Mesenchymal stem cell (in vitro differentiated cells and primary cell): Measurements from ENCODE around the gene FAM209A.
A peak's percentile ranks its signal among the peaks of the same experiment; 100 is the strongest.

ENCODE experiments used
- DNase-seq: peaks from one replicate; pipeline ENCODE4 v3.0.0-alpha.2; 2013
- H2AFZ ChIP-seq: one replicate; pipeline ENCODE4 v1.6.1; 2013; ENCODE audit warnings: low read depth, mild to moderate bottlenecking, control low read depth, inconsistent platforms, low read length, moderate library complexity
- H2AK5ac ChIP-seq: 2 replicates; pipeline ENCODE4 v1.6.1; 2013; ENCODE audit warnings: low read length, moderate library complexity, mild to moderate bottlenecking, inconsistent platforms; ENCODE audit not compliant: severe bottlenecking
- H2BK120ac ChIP-seq: one replicate; pipeline ENCODE4 v1.6.1; 2013; ENCODE audit warnings: low read depth, mild to moderate bottlenecking, inconsistent platforms, low read length, moderate library complexity
- H2BK12ac ChIP-seq, 2 experiments: one replicate each; pipeline ENCODE4 v1.6.1; 2013; ENCODE audit warnings: inconsistent platforms in 2 of 2, low read length in 2 of 2, mild to moderate bottlenecking in 2 of 2, moderate library complexity in 2 of 2, control low read depth in 1 of 2
- H2BK15ac ChIP-seq: one replicate; pipeline ENCODE4 v1.6.1; 2013; ENCODE audit warnings: mild to moderate bottlenecking, low read depth, inconsistent platforms; ENCODE audit not compliant: poor library complexity, severe bottlenecking
- H2BK5ac ChIP-seq: 2 replicates; pipeline ENCODE4 v1.6.1; 2013; ENCODE audit warnings: low read depth, mild to moderate bottlenecking, low read length, control low read depth, inconsistent platforms; ENCODE audit not compliant: poor library complexity, severe bottlenecking
- H3K14ac ChIP-seq, 2 experiments: one replicate each; pipeline ENCODE4 v1.6.1; 2013; ENCODE audit warnings: inconsistent platforms in 2 of 2, low read length in 2 of 2, control low read depth in 1 of 2, mild to moderate bottlenecking in 1 of 2, moderate library complexity in 1 of 2
- H3K18ac ChIP-seq, 2 experiments: one replicate each; pipeline ENCODE4 v1.6.1; 2013; ENCODE audit warnings: inconsistent platforms in 2 of 2, low read length in 2 of 2, control low read depth in 1 of 2, low read depth in 1 of 2, mild to moderate bottlenecking in 1 of 2
- H3K23ac ChIP-seq, 2 experiments: one replicate each; pipeline ENCODE4 v1.6.1; 2013; ENCODE audit warnings: inconsistent platforms in 2 of 2, low read length in 2 of 2, mild to moderate bottlenecking in 2 of 2, moderate library complexity in 2 of 2, control low read depth in 1 of 2
- H3K27ac ChIP-seq: 2 replicates; pipeline ENCODE4 v1.5.1; 2013; ENCODE audit warnings: mild to moderate bottlenecking, moderate library complexity, low read length, control low read depth, inconsistent platforms; ENCODE audit not compliant: poor library complexity, severe bottlenecking
- H3K27me3 ChIP-seq, 2 experiments: 2 replicates each; pipeline versions ENCODE4 v1.6.1 to v1.7.0; 2013; ENCODE audit warnings: low read length in 2 of 2, mild to moderate bottlenecking in 2 of 2, moderate library complexity in 2 of 2, control low read depth in 1 of 2, inconsistent platforms in 1 of 2; ENCODE audit not compliant: control insufficient read depth in 1 of 2, insufficient read depth in 1 of 2
- H3K36me3 ChIP-seq, 2 experiments: 2 replicates each; pipeline versions ENCODE4 v1.6.1 to v1.7.0; 2013; ENCODE audit warnings: low read length in 2 of 2, control low read depth in 1 of 2, inconsistent platforms in 1 of 2, low read depth in 1 of 2, mild to moderate bottlenecking in 1 of 2; ENCODE audit not compliant: insufficient read depth in 2 of 2, control insufficient read depth in 1 of 2
- H3K4ac ChIP-seq, 2 experiments: one replicate each; pipeline ENCODE4 v1.6.1; 2013; ENCODE audit warnings: inconsistent platforms in 2 of 2, low read length in 2 of 2, mild to moderate bottlenecking in 2 of 2, moderate library complexity in 2 of 2, control low read depth in 1 of 2, low read depth in 1 of 2
- H3K4me1 ChIP-seq: 2 replicates; pipeline ENCODE4 v1.6.1; 2013; ENCODE audit warnings: low read depth, low read length, control low read depth; ENCODE audit not compliant: control insufficient read depth, insufficient read depth
- H3K4me2 ChIP-seq: 2 replicates; pipeline ENCODE4 v1.6.1; 2013; ENCODE audit warnings: low read length, mild to moderate bottlenecking, inconsistent platforms; ENCODE audit not compliant: poor library complexity, severe bottlenecking
- H3K4me3 ChIP-seq, 2 experiments: 2 replicates each; pipeline versions ENCODE4 v1.5.1 to v1.7.0; 2013; ENCODE audit warnings: low read length in 2 of 2, mild to moderate bottlenecking in 2 of 2, control low read depth in 1 of 2, low read depth in 1 of 2; ENCODE audit not compliant: insufficient read depth in 1 of 2
- H3K79me1 ChIP-seq: replicated peaks from 2 replicates; pipeline ENCODE4 v1.6.1; 2013; ENCODE audit warnings: mild to moderate bottlenecking, control low read depth, low read length, inconsistent platforms; ENCODE audit not compliant: poor library complexity, severe bottlenecking
- H3K9ac ChIP-seq: 2 replicates; pipeline ENCODE4 v1.7.0; 2013; ENCODE audit warnings: mild to moderate bottlenecking, low read length, moderate library complexity
- H3K9me3 ChIP-seq: 2 replicates; pipeline ENCODE4 v1.7.0; 2013; ENCODE audit warnings: mild to moderate bottlenecking, low read length; ENCODE audit not compliant: control insufficient read depth
- H4K8ac ChIP-seq: one replicate; pipeline ENCODE4 v1.6.1; 2013; ENCODE audit warnings: inconsistent platforms, mild to moderate bottlenecking, low read length, moderate library complexity
- H4K91ac ChIP-seq: one replicate; pipeline ENCODE4 v1.6.1; 2013; ENCODE audit warnings: mild to moderate bottlenecking, low read length, inconsistent platforms
- WGBS: methylation state at CpG from one replicate; pipeline ENCODE4 v1.1.7; 2013; ENCODE audit warnings: mixed read lengths; 5-methylcytosine and 5-hydroxymethylcytosine counted together

The FAM209A gene

GRCh38 chr20:56511926-56512325 is 12.6 kb upstream of the FAM209A start:
- DNase-seq = no peak
- Histone ChIP-seq H3K4me2 (no peak overlapping the region), H2BK12ac (no peak overlapping the region), H3K4ac (no peak overlapping the region), H2BK5ac (no peak overlapping the region), H3K4me1 (peaks cover 16% of the 10 kb centered on the region), H3K4me3 (no peak overlapping the region), H2AK5ac (no peak overlapping the region), H2BK15ac (no peak overlapping the region), H2BK120ac (no peak overlapping the region), H2AFZ (no peak overlapping the region), H4K91ac (no peak overlapping the region), H3K9ac (no peak overlapping the region), H3K79me1 (peaks cover 27% of the 10 kb centered on the region), H4K8ac (no peak overlapping the region), H3K18ac (no peak overlapping the region), H3K9me3 (no peaks in the 10 kb centered on the region), H3K14ac (no peak overlapping the region), H3K27ac (no peak overlapping the region), H3K36me3 (peaks cover 23 to 39% of the 10 kb centered on the region in 2 experiments), H3K27me3 (no peaks in the 10 kb centered on the region), H3K23ac (no peak overlapping the region)
- 95% methylated on average over 10 of the region's 10 CpGs for WGBS

GRCh38 chr20:56513161-56514150 is 11.1 kb upstream of the FAM209A start:
- WGBS = 88% methylated on average over 22 of the region's 22 CpGs
- no peak overlapping the region for H3K23ac ChIP-seq

DNA sequence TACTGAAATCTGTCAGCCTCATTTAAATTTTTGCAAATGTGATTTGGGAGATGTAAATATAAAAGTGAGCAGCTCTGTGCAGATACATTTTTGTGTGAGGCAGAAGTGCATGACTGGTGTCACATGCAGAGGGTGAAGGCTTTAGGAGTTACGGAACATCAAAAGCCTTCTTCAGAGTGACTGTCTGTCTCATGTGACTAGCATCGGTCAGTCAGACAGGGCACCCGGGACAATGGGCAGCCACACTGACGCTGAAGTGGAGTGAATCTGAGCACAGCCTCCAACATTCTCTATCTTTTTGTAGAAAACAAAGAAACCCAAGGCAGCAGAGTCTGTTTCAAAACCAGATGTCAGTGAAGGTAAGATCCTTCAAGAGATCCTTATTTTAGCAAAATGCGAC is 7.9 kb upstream of the FAM209A start:
- no peak overlapping the region for H3K23ac ChIP-seq
- peaks cover 22% of the 10 kb centered on the region for H3K9me3 ChIP-seq
- H2BK15ac ChIP-seq = no peak overlapping the region
- H3K4me1 ChIP-seq = peaks cover 13% of the 10 kb centered on the region
- no peak overlapping the region for H2AFZ ChIP-seq
- no peak overlapping the region for H3K4me3 ChIP-seq
- H3K18ac ChIP-seq = no peak overlapping the region
- H2BK12ac ChIP-seq = no peak overlapping the region
- no peak overlapping the region for H3K27ac ChIP-seq
- no peak overlapping the region for H4K8ac ChIP-seq
- peaks cover 53 to 70% of the 10 kb centered on the region in 2 experiments for H3K36me3 ChIP-seq
- no peak overlapping the region for H2BK5ac ChIP-seq
- WGBS = 95% methylated on average over 5 of the region's 5 CpGs
- H3K9ac ChIP-seq = peak overlapping the region; percentile 60
- H3K4me2 ChIP-seq = no peak overlapping the region
- no peak for DNase-seq
- H4K91ac ChIP-seq = no peak overlapping the region
- no peak overlapping the region for H3K14ac ChIP-seq
- no peak overlapping the region for H3K4ac ChIP-seq
- H2AK5ac ChIP-seq = no peak overlapping the region
- H3K79me1 ChIP-seq = peaks cover 10% of the 10 kb centered on the region
- no peaks in the 10 kb centered on the region for H3K27me3 ChIP-seq
- H2BK120ac ChIP-seq = no peak overlapping the region

More at GRCh38 chr20:56513161-56514150, 11.1 kb upstream of the FAM209A start:
- no peak overlapping the region for H3K4me3 ChIP-seq
- no peak overlapping the region for H2BK5ac ChIP-seq
- H4K91ac ChIP-seq = no peak overlapping the region
- H3K4me2 ChIP-seq = no peak overlapping the region
- no peak overlapping the region for H3K4ac ChIP-seq
- H3K27me3 ChIP-seq = no peaks in the 10 kb centered on the region
- peaks cover 16% of the 10 kb centered on the region for H3K4me1 ChIP-seq
- H2AK5ac ChIP-seq = no peak overlapping the region
- no peak overlapping the region for H3K14ac ChIP-seq
- H3K9me3 ChIP-seq = peaks cover under 1% of the 10 kb centered on the region
- H3K36me3 ChIP-seq = peaks cover 33 to 45% of the 10 kb centered on the region in 2 experiments
- H3K27ac ChIP-seq = peak overlapping the region; percentile 59
- H3K79me1 ChIP-seq = peaks cover 16% of the 10 kb centered on the region
- H3K9ac ChIP-seq = no peak overlapping the region
- H3K18ac ChIP-seq = no peak overlapping the region
- H2BK12ac ChIP-seq = no peak overlapping the region
- peak overlapping the region; percentile 7 for H4K8ac ChIP-seq
- H2BK120ac ChIP-seq = no peak overlapping the region
- no peak overlapping the region for H2AFZ ChIP-seq
- H2BK15ac ChIP-seq = no peak overlapping the region
- DNase-seq = no peak

DNA sequence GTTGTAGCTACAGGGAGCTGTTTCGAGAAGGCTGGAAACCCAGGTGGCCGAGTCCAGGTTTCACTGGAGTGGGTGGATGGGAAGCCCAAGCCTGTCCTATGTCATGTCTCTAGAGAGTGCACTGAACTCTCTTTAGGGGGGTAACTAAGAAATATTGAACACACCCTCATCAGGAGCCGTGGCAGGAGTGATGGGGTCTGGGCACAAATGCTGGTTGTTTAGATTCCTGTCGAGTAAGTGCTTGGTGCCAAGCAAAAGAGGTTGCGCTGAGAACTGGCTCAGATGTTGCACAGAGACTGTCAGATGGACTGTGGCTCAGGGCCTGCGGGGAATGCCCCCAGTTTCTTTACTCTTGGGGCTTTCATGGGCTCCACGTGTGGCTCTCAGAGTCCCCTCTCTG is 7.3 kb upstream of the FAM209A start:
- Histone ChIP-seq H3K27me3 (no peaks in the 10 kb centered on the region), H3K4me3 (no peak overlapping the region), H2AK5ac (no peak overlapping the region), H2BK12ac (no peak overlapping the region), H3K23ac (no peak overlapping the region), H4K91ac (no peak overlapping the region), H3K4me2 (no peak overlapping the region), H3K27ac (no peak overlapping the region), H3K18ac (no peak overlapping the region), H3K36me3 (peaks cover 49 to 69% of the 10 kb centered on the region in 2 experiments), H2BK120ac (no peak overlapping the region), H2BK15ac (no peak overlapping the region), H3K9ac (no peak overlapping the region), H3K9me3 (peaks cover 22% of the 10 kb centered on the region), H3K4me1 (peaks cover 13% of the 10 kb centered on the region), H2BK5ac (no peak overlapping the region), H3K4ac (no peak overlapping the region), H4K8ac (no peak overlapping the region), H2AFZ (no peak overlapping the region), H3K79me1 (peaks cover 6% of the 10 kb centered on the region), H3K14ac (no peak overlapping the region)
- DNase-seq = no peak
- WGBS = over 99% methylated on average over 7 of the region's 7 CpGs
